ENCODE measurements around the gene DCTD. TPM values are rescaled to one million over a fixed set of nuclear protein-coding genes. Genes with fewer than 3 reads are reported as not detected.
A peak's percentile ranks its signal among the peaks of the same experiment; 100 is the strongest.

DCTD gene
- total RNA-seq, 1 donor, result 91.2 TPM

DNA sequence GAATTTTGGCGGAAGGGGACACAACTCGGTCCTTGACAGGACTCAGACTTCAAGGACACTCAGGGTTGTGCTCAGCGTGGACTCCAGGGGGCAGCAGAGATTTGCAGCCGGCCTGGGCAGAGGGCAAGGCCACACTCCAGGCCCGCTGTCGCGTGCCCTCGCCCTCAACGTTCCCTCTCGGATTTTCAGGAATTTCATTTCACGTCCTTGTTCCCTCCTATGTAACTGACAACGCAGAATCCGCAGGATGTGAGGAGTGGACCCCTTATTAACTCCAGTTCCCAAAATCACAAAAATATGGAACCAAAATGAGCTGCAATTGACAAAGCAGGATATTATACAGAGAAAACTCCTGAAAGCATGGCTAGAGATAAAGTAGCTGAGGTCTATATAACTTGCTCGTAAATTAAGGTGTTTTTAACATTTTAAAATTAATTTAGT lies 21.0 kb upstream of the DCTD start:
- peak; percentile 73 for DNase-seq (ENCODE audit: low read depth)
- H3K4me3 ChIP-seq (ENCODE audit: low read depth, low read length), result no peak overlapping the region
- TF ChIP-seq, protein P1, sequence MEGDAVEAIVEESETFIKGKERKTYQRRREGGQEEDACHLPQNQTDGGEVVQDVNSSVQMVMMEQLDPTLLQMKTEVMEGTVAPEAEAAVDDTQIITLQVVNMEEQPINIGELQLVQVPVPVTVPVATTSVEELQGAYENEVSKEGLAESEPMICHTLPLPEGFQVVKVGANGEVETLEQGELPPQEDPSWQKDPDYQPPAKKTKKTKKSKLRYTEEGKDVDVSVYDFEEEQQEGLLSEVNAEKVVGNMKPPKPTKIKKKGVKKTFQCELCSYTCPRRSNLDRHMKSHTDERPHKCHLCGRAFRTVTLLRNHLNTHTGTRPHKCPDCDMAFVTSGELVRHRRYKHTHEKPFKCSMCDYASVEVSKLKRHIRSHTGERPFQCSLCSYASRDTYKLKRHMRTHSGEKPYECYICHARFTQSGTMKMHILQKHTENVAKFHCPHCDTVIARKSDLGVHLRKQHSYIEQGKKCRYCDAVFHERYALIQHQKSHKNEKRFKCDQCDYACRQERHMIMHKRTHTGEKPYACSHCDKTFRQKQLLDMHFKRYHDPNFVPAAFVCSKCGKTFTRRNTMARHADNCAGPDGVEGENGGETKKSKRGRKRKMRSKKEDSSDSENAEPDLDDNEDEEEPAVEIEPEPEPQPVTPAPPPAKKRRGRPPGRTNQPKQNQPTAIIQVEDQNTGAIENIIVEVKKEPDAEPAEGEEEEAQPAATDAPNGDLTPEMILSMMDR (IDR thresholded peaks at IDR 0.05; ENCODE audit: insufficient read depth, low read length), result peak; percentile 97

DNA sequence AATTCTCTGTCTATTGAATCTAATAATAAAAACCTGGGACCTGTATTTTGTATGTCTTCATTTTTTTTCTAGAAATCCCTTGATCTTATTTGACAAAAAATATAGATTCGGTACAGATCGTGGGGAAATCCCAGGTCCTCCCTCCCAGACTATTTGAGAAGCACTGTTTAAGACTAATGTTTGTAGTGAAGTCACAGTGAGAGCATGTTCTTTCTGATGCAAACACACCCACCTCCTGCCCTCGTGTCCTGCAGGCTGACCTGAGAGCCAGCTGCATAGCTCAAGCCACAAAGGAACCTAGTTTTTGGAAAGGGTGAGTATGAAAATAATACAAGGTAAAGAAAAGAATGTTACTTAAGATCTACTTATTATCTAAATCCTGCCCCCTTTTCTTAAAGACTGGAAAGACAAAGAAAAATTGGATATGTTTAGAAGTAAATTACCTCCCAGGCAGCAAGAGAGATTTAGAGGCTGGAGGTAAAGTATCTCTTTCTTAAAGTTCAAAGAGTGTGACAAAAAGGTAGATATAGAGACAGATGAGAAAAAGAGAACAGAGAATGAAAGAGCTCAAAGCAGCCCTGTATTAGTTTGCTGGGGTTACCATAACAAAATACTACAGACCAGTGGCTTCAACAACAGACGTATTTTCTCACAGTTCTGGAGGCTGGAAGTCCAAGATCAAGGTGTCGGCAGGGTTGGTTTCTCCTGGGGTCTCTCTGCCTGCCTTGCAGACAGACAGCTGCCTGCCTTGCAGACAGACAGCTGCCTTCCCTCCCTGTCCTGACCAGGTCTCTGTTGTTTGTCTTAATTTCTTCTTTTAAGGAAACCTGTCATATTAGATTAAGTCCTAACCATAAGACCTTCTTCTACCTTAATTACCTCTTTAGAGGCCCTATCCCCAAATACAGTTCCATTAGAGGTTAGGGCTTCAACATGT lies 20.4 kb upstream of the DCTD start:
- H3K4me3 ChIP-seq (ENCODE audit: low read depth, low read length), result no peak overlapping the region
- TF ChIP-seq, protein P1 (IDR thresholded peaks at IDR 0.05; ENCODE audit: insufficient read depth, low read length), result no peak
- no peak for DNase-seq (ENCODE audit: low read depth)

GRCh38 chr4:182932651-182933050 lies 15.5 kb upstream of the DCTD start:
- DNase-seq (ENCODE audit: low read depth), result no peak
- H3K4me3 ChIP-seq (ENCODE audit: low read depth, low read length), result no peak overlapping the region
- TF ChIP-seq, protein P1 (IDR thresholded peaks at IDR 0.05; ENCODE audit: insufficient read depth, low read length), result no peak

DNA sequence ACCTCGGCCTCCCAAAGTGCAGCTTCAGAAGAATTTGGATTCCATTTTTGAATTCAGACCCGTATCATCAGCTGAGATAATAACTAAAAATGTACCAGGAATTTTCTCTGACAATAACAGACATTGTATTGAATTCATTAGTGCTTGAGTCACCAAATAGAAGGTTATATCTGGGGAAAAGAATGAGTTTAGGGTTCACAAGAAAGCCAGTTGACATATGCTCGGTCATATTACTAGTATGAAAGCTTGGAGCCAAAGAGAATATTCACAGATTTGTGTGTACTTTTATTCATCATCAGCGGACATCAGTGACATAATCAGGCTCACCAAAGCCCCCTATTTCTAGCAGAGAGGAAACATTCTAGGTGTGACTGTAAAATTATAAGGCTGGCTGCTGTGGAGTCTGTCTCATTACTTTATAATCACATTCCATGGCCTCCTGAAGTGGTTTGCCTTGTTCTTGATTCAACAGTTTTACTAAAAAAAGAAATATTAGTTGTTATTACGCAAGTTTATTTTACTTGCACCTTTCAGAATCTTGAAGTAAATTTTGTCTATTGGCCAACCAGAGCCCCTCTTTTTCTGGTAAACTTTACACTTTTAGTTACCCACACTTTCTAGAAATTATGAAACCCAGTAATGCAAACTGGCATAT lies 14.6 kb upstream of the DCTD start:
- no peak overlapping the region for H3K4me3 ChIP-seq (ENCODE audit: low read depth, low read length)
- DNase-seq (ENCODE audit: low read depth), result no peak
- TF ChIP-seq, protein P1 (IDR thresholded peaks at IDR 0.05; ENCODE audit: insufficient read depth, low read length), result no peak

DNA sequence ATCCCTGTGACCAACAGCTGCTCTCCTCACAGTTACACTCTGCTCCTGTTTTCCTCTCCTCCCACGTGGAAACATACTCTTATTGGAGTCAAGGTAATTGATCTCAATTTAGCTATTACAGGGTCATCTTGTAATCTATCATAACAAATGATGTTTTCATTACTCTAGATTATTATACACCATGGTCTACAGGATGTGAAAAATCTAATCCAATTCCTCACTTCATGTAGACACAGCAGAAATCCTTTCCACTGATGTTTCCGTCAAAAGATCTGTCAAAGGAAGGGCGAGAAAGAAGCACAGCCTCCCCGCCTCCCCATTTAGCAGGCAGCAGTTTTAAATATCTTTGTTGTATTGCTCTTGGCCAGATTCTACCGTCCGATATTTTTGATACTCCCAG lies 13.7 kb upstream of the DCTD start:
- DNase-seq (ENCODE audit: low read depth), result no peak
- H3K4me3 ChIP-seq (ENCODE audit: low read depth, low read length), result no peak overlapping the region
- TF ChIP-seq, protein P1 (IDR thresholded peaks at IDR 0.05; ENCODE audit: insufficient read depth, low read length), result no peak

- no peak overlapping the region for H3K4me3 ChIP-seq (ENCODE audit: low read depth, low read length)
Observed at GRCh38 chr4:182929296-182929695, 12.1 kb upstream of the DCTD start.

More at GRCh38 chr4:182929296-182929695, 12.1 kb upstream of the DCTD start:
- peak; percentile 84 for DNase-seq (ENCODE audit: low read depth)
- TF ChIP-seq, protein P1 (IDR thresholded peaks at IDR 0.05; ENCODE audit: insufficient read depth, low read length), result no peak

Measured in fibroblast of the aortic adventitia (primary cell).